HTR-8/SVneo (cell line): Measurements from ENCODE around the gene ZNF579.
A peak's percentile ranks its signal among the peaks of the same experiment; 100 is the strongest.

Source experiments
- DNase-seq: peaks from one replicate; pipeline ENCODE4 v3.0.0; 2011; ENCODE audit warnings: low spot score, mixed read lengths; ENCODE audit not compliant: insufficient read length
- FAIRE-seq: peaks from 2 replicates; lab custom pipeline; 2011; peaks lifted over from hg19 to GRCh38; lab: Jason Lieb, UNC

Gene ZNF579

DNA sequence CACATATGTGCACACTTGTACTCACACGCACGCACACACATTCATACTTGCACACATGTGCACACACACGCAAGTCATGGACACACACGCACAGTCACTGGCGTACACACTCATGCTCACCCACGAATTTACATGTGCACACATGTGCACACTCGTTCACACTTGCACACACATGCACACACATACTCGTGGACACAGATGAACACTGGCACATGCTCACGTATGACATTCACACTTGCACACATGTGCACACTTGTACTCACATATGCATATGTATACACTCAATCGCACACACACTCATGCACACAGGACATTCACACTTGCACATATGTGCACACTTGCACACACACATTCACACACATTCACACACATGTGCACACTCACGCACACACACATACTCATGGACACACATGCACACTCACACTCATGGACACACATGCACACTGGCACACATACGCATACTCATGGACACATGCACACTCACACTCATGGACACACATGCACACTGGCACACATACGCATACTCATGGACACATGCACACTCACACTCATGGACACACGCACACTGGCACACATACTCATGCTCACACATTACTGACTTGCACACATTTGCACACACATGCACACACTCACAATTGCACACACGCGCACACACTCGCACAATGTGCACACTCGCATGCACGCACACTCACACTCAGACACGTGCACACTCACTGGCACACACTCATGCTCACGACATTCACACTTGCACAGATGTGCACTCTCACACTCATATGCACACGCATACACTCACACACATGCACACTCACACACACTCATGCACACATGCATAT, 53.2 kb downstream of the ZNF579 start:
- peak; percentile 99 for FAIRE-seq

More for the DNA sequence above, 53.2 kb downstream of the ZNF579 start:
- DNase-seq = no peak
